BJ (cell line): ENCODE data around the gene ASB11. TPM values are rescaled to one million over a fixed set of nuclear protein-coding genes. Genes with fewer than 3 reads are reported as not detected.

Source experiments
- CTCF ChIA-PET: fragments of 350-600 bp; formaldehyde crosslinking; extraction: SDS; loops from one replicate; lab custom pipeline; 2021; ENCODE audit warnings: antibody characterized with exemption, inconsistent platforms; lab: Yijun Ruan, JAX
- POLR2A ChIA-PET: fragments of 300-600 bp; sonication (Branson Sonifier 250); formaldehyde crosslinking; extraction: SDS; loops from one replicate; lab custom pipeline; 2021; ENCODE audit warnings: antibody characterized with exemption; lab: Charles Lee
- DNase-seq: peaks from one replicate; pipeline ENCODE4 v3.0.0-alpha.2; 2011; ENCODE audit warnings: low read depth
- H3K27me3 ChIP-seq: 2 replicates; pipeline ENCODE4 v1.6.0; 2011; ENCODE audit warnings: low read length; ENCODE audit not compliant: control insufficient read depth, insufficient read depth
- H3K36me3 ChIP-seq: 2 replicates; pipeline ENCODE4 v1.5.1; 2011; ENCODE audit warnings: low read length; ENCODE audit not compliant: control insufficient read depth, insufficient read depth
- H3K4me3 ChIP-seq: 2 replicates; pipeline ENCODE4 v1.5.1; 2011; ENCODE audit warnings: low read depth, mild to moderate bottlenecking, control low read depth, low read length
- CTCF ChIP-seq: IDR thresholded peaks from 2 replicates; pipeline ENCODE4 v1.5.1; 2011; ENCODE audit warnings: low read depth, mild to moderate bottlenecking, control low read depth, inconsistent platforms, low read length, moderate library complexity; ENCODE audit not compliant: insufficient read depth
- polyA plus RNA-seq: library from polyadenylated mRNA; depleted of rRNA; stranded (reverse); fragments of >200 nt; gene quantifications from 2 replicates; pipeline ENCODE4 v1.2.3, GENCODE V29; 2011; rRNA removed

Gene ASB11
- polyA plus RNA-seq, 1 experiment: not detected

GRCh38 chrX:15240414-15240813 lies 75.0 kb downstream of the ASB11 start:
- no peak for DNase-seq
- CTCF ChIA-PET: no interaction called here
- no peak for TF ChIP-seq CTCF
- Histone ChIP-seq H3K4me3 (no peak overlapping the region), H3K36me3 (no peaks in the 10 kb centered on the region), H3K27me3 (no peaks in the 10 kb centered on the region)
- POLR2A ChIA-PET: no interaction called here

- no peaks in the 10 kb centered on the region for H3K36me3 ChIP-seq
- ChIA-PET POLR2A (no interaction called here), CTCF (interaction anchor here (0.6 kb wide), 1 partner anchor 25 kb away, joined by 3 read pairs; no protein-coding TSS in a partner anchor)
- TF ChIP-seq CTCF: no peak
- no peak for DNase-seq
- H3K27me3 ChIP-seq: no peaks in the 10 kb centered on the region
- no peak overlapping the region for H3K4me3 ChIP-seq
Measured at GRCh38 chrX:15236146-15236545, 79.3 kb downstream of the ASB11 start.

- Histone ChIP-seq H3K4me3 (no peak overlapping the region), H3K27me3 (no peaks in the 10 kb centered on the region), H3K36me3 (no peaks in the 10 kb centered on the region)
- ChIA-PET CTCF (no interaction called here), POLR2A (no interaction called here)
- TF ChIP-seq CTCF: no peak
- DNase-seq: no peak
Measured at GRCh38 chrX:15235001-15235400, 80.4 kb downstream of the ASB11 start.

- TF ChIP-seq CTCF: no peak
- CTCF ChIA-PET: interaction anchor here (1.6 kb wide), 1 partner anchor 9 kb away, joined by 4 read pairs; no protein-coding TSS in a partner anchor
- no peak for DNase-seq
- POLR2A ChIA-PET: no interaction called here
- Histone ChIP-seq H3K27me3 (no peaks in the 10 kb centered on the region), H3K36me3 (no peaks in the 10 kb centered on the region), H3K4me3 (no peak overlapping the region)
Measured at GRCh38 chrX:15233416-15234015, 81.9 kb downstream of the ASB11 start.

Other genes with a start within 250 kb of the ASB11 start
- gene ASB9, start 45.6 kb downstream of the ASB11 start, polyA plus RNA-seq: 0.33 and 0.53 TPM in 2 replicates
- gene PIGA, start 19.9 kb upstream of the ASB11 start, polyA plus RNA-seq: 2.8 and 6.3 TPM in 2 replicates
- 0.07 and 0.16 TPM in 2 replicates for gene VEGFD, start 68.8 kb upstream of the ASB11 start, polyA plus RNA-seq
- 11.7 and 16.8 TPM in 2 replicates for gene PIR, start 177.7 kb upstream of the ASB11 start, polyA plus RNA-seq
- gene BMX, start 185.2 kb upstream of the ASB11 start, polyA plus RNA-seq: not detected in 2 replicates